Measurements from ENCODE around the gene PABPN1L.

PABPN1L gene

GRCh38 chr16:88822281-88823040 is 44.0 kb downstream of the PABPN1L start:
- no peak for TF ChIP-seq ZFX (IDR thresholded peaks at IDR 0.05)
- no peak for TF ChIP-seq CTCF (conservative IDR thresholded peaks at IDR 0.05)
- H3K27ac ChIP-seq = no peak overlapping the region

GRCh38 chr16:88821168-88821850 is 45.2 kb downstream of the PABPN1L start:
- no peak; the same call in 1 of the 2 replicates for TF ChIP-seq CTCF (conservative IDR thresholded peaks at IDR 0.05)
- TF ChIP-seq ZFX (IDR thresholded peaks at IDR 0.05) = no peak

GRCh38 chr16:88820385-88821025 is 46.0 kb downstream of the PABPN1L start:
- TF ChIP-seq CTCF (conservative IDR thresholded peaks at IDR 0.05) (no peak), ZFX (IDR thresholded peaks at IDR 0.05) (no peak)
- no peak overlapping the region for H3K27ac ChIP-seq

More at GRCh38 chr16:88821168-88821850, 45.2 kb downstream of the PABPN1L start:
- H3K27ac ChIP-seq = no peak overlapping the region

- no peak for TF ChIP-seq CTCF (conservative IDR thresholded peaks at IDR 0.05)
- TF ChIP-seq ZFX (IDR thresholded peaks at IDR 0.05) = no peak
- H3K27ac ChIP-seq = no peak overlapping the region
Measured at GRCh38 chr16:88819126-88819525, 47.3 kb downstream of the PABPN1L start.

GRCh38 chr16:88818575-88818874 is 47.9 kb downstream of the PABPN1L start:
- H3K27ac ChIP-seq = no peak overlapping the region
- TF ChIP-seq ZFX (IDR thresholded peaks at IDR 0.05) = no peak
- no peak for TF ChIP-seq CTCF (conservative IDR thresholded peaks at IDR 0.05)

- no peak for TF ChIP-seq ZFX (IDR thresholded peaks at IDR 0.05)
- TF ChIP-seq CTCF (conservative IDR thresholded peaks at IDR 0.05) = no peak
- H3K27ac ChIP-seq = no peak overlapping the region
Measured at GRCh38 chr16:88817785-88818574, 48.5 kb downstream of the PABPN1L start.

All from C4-2B (cell line).